Naive thymus-derived CD4-positive, alpha-beta T cell (primary cell): ENCODE data around the gene GALR2. TPM values are rescaled to one million over a fixed set of nuclear protein-coding genes. Genes with fewer than 3 reads are reported as not detected.

ENCODE experiments used
- ATAC-seq: fragments of 150-1000 bp; cut with Tn5 transposase; 2 replicates; pipeline ENCODE4 v1.10.0; 2021; ENCODE audit warnings: mild to moderate bottlenecking, moderate library complexity
- CTCF ChIA-PET: fragments of 350-600 bp; sonication (Branson Sonifier 250); formaldehyde crosslinking; loops from one replicate; lab custom pipeline; 2021; ENCODE audit warnings: antibody characterized with exemption; lab: Charles Lee
- POLR2A ChIA-PET: fragments of 350-600 bp; sonication (Branson Sonifier 250); formaldehyde crosslinking; loops from one replicate; lab custom pipeline; 2021; ENCODE audit warnings: antibody characterized with exemption, inconsistent platforms; lab: Charles Lee
- DNase-seq, 9 donors: peaks; one replicate each; pipeline versions ENCODE4 v3.0.0 to v3.0.0-alpha.2; 2020 to 2022; ENCODE audit warnings: mixed read lengths in 1 of 9
- H3K27ac ChIP-seq: one replicate; pipeline ENCODE4 v1.7.0; 2013; ENCODE audit warnings: mild to moderate bottlenecking, low read depth, low read length, moderate library complexity
- H3K27me3 ChIP-seq, 2 donors: one replicate each; pipeline ENCODE4 v1.7.0; 2013; ENCODE audit warnings: low read length in 2 of 2, mild to moderate bottlenecking in 2 of 2, moderate library complexity in 2 of 2; ENCODE audit not compliant: control insufficient read depth in 2 of 2, insufficient read depth in 2 of 2
- H3K36me3 ChIP-seq, 3 experiments: 1 replicate in 2 of 3; 2 replicates in 1 of 3; pipeline ENCODE4 v1.7.0; 2013; ENCODE audit warnings: low read length in 3 of 3, mild to moderate bottlenecking in 3 of 3, moderate library complexity in 1 of 3; ENCODE audit not compliant: insufficient read depth in 3 of 3, control insufficient read depth in 2 of 3
- H3K4me1 ChIP-seq, 2 donors: one replicate each; pipeline ENCODE4 v1.7.0; 2013; ENCODE audit warnings: low read length in 2 of 2, mild to moderate bottlenecking in 2 of 2, moderate library complexity in 1 of 2; ENCODE audit not compliant: control insufficient read depth in 2 of 2, insufficient read depth in 2 of 2
- H3K4me3 ChIP-seq: 2 replicates; pipeline ENCODE4 v1.7.0; 2013; ENCODE audit warnings: mild to moderate bottlenecking, low read length
- H3K9me3 ChIP-seq, 3 experiments: 1 replicate in 2 of 3; 2 replicates in 1 of 3; pipeline ENCODE4 v1.7.0; 2013; ENCODE audit warnings: low read length in 3 of 3; ENCODE audit not compliant: control insufficient read depth in 2 of 3
- H3K27ac Mint-ChIP-seq, 9 donors: one replicate each; pipeline ENCODE4 v1.8.0; 2020 to 2022; ENCODE audit warnings: mixed read lengths in 9 of 9, mild to moderate bottlenecking in 8 of 9, moderate library complexity in 5 of 9, inconsistent platforms in 2 of 9
- H3K27me3 Mint-ChIP-seq, 5 donors: one replicate each; pipeline ENCODE4 v1.8.0; 2021 to 2022; ENCODE audit warnings: mixed read lengths in 5 of 5, mild to moderate bottlenecking in 1 of 5
- H3K36me3 Mint-ChIP-seq, 5 donors: one replicate each; pipeline ENCODE4 v1.8.0; 2020 to 2022; ENCODE audit warnings: mixed read lengths in 5 of 5, mild to moderate bottlenecking in 3 of 5, inconsistent platforms in 1 of 5
- H3K4me1 Mint-ChIP-seq, 7 donors: one replicate each; pipeline ENCODE4 v1.8.0; 2020 to 2022; ENCODE audit warnings: mixed read lengths in 7 of 7, mild to moderate bottlenecking in 3 of 7, inconsistent platforms in 1 of 7
- H3K4me3 Mint-ChIP-seq, 10 donors: one replicate each; pipeline ENCODE4 v1.8.0; 2020 to 2022; ENCODE audit warnings: mild to moderate bottlenecking in 10 of 10, mixed read lengths in 10 of 10, moderate library complexity in 6 of 10, inconsistent platforms in 2 of 10
- H3K9me3 Mint-ChIP-seq, 11 donors: one replicate each; pipeline ENCODE4 v1.8.0; 2020 to 2022; ENCODE audit warnings: mixed read lengths in 11 of 11, mild to moderate bottlenecking in 4 of 11, inconsistent platforms in 1 of 11, moderate library complexity in 1 of 11
- intact Hi-C, 2 donors: fragments of 100-400 bp; cut with micrococcal nuclease; formaldehyde crosslinking; loops; one replicate each; pipeline ENCODE4 v1.15.1; 2023
- polyA plus RNA-seq, 2 donors: library from polyadenylated mRNA; unstranded; fragments of 300-500 nt; fragmentation: Illumina TruSeq; gene quantifications; one replicate each; pipeline ENCODE4 v1.2.3, GENCODE V29; 2021
- total RNA-seq, 6 experiments: library from RNA in 5 of 6; stranded (reverse) in 5 of 6; gene quantifications; 1 replicate in 5 of 6; 2 replicates in 1 of 6; pipeline ENCODE4 v1.2.3 and lab custom pipeline; 2021 to 2026

Gene GALR2
- total and polyA plus RNA-seq, 7 experiments from 2014 or later: 0.13 to 1.2 (median 1.0) TPM; not detected in 4

DNA sequence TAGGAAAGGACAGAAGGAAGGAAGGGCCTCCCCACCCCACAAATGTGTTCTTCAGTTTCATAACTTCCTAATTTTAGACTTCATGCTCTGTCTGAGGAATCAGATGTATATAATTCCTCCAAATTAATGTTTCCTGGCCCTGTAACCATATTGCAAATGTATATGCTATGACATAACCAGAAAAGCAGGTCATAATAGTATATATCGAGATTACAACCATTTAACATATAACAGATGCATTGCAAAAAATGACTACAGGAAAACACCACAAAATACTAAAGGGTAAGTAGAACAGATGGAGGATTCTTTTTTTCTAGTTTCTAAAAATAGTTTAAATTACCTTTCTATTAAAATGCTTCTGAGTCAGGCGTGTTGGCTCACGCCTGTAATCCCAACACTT, 32.1 kb downstream of the GALR2 start:
- H3K4me1 Mint-ChIP-seq: peaks cover 4 to 31% (median 20%) of the 10 kb centered on the region in 7 donors

DNA sequence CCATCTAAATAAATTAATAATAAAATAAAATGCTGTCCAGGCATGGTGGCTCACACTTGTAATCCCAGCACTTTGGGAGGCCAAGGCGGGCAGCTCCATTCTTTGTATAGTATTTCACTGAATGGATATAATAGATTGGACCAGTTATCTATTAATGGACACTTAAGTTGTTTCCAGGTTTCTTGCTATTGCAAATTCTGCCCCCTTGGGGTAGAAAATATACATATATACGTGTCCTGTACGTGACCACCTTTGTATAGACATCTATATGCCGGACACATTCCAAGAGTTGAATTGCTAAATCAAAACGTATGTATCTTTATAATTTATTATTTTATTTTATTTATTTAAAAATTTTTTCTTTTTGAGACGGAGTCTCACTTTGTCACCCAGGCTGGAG, 32.9 kb downstream of the GALR2 start:
- ChIA-PET POLR2A (interaction anchor here (0.7 kb wide), 1 partner anchor 12 kb away, joined by 3 read pairs; no protein-coding TSS in a partner anchor), CTCF (interaction anchor here (0.5 to 1.8 kb wide), 4 partner anchors 72 to 245 kb away, joined by 3 to 6 read pairs (median 4); no protein-coding TSS in a partner anchor)
- Mint-ChIP-seq H3K4me3 (no peak overlapping the region), H3K36me3 (no peaks in the 10 kb centered on the region), H3K4me1 (peaks cover 0 to 24% (median 14%) of the 10 kb centered on the region in 7 donors), H3K27me3 (peaks cover 0 to 4% (median 0%) of the 10 kb centered on the region in 5 donors), H3K27ac (no peak overlapping the region), H3K9me3 (no peaks in the 10 kb centered on the region)
- Histone ChIP-seq H3K27me3 (no peaks in the 10 kb centered on the region), H3K9me3 (no peaks in the 10 kb centered on the region), H3K27ac (no peak overlapping the region), H3K36me3 (no peaks in the 10 kb centered on the region), H3K4me1 (peaks cover 6 to 10% of the 10 kb centered on the region in 2 donors), H3K4me3 (no peak overlapping the region)
- intact Hi-C loops: loop anchor here in 1 of 2 donors (1.0 to 10.0 kb wide), 2 partner anchors 93 to 397 kb away; partner anchors contain the start of gene RHBDF2
- no peak for DNase-seq
- ATAC-seq: no peak

More for the DNA sequence above, 32.1 kb downstream of the GALR2 start:
- no peak overlapping the region for H3K4me3 Mint-ChIP-seq
- no peaks in the 10 kb centered on the region for H3K9me3 Mint-ChIP-seq
- no peaks in the 10 kb centered on the region for H3K9me3 ChIP-seq
- ChIA-PET CTCF (interaction anchor here (0.5 to 2.2 kb wide), 5 partner anchors 13 to 302 kb away, joined by 3 to 6 read pairs (median 4); no protein-coding TSS in a partner anchor), POLR2A (no interaction called here)
- H3K27me3 ChIP-seq: no peaks in the 10 kb centered on the region
- intact Hi-C loops: loop anchor here in 1 of 2 donors (1.0 to 10.0 kb wide), 2 partner anchors 92 to 398 kb away; partner anchors contain the start of gene RHBDF2
- H3K27me3 Mint-ChIP-seq: no peaks in the 10 kb centered on the region
- H3K27ac ChIP-seq: no peak overlapping the region
- DNase-seq: no peak
- H3K27ac Mint-ChIP-seq: no peak overlapping the region
- peaks cover 0 to 5% (median 1%) of the 10 kb centered on the region in 3 experiments for H3K36me3 ChIP-seq
- H3K4me3 ChIP-seq: no peak overlapping the region
- peaks cover 0 to 2% (median under 1%) of the 10 kb centered on the region in 5 donors for H3K36me3 Mint-ChIP-seq
- peaks cover 6 to 16% of the 10 kb centered on the region in 2 donors for H3K4me1 ChIP-seq
- ATAC-seq: no peak

GRCh38 chr17:76111956-76112355, 37.4 kb downstream of the GALR2 start:
- H3K27ac ChIP-seq: no peak overlapping the region
- DNase-seq (no peak), ATAC-seq (no peak)
- peaks cover 0 to 4% (median 0%) of the 10 kb centered on the region in 11 donors for H3K9me3 Mint-ChIP-seq
- no peaks in the 10 kb centered on the region for H3K4me1 ChIP-seq
- peak overlapping the region in 1 of 9 donors; percentile 20 for H3K27ac Mint-ChIP-seq
- no peaks in the 10 kb centered on the region for H3K36me3 Mint-ChIP-seq
- intact Hi-C loops: no loop called here
- H3K4me3 Mint-ChIP-seq: no peak overlapping the region
- POLR2A ChIA-PET: interaction anchor here (0.7 kb wide), 1 partner anchor 22 kb away, joined by 3 read pairs; no protein-coding TSS in a partner anchor
- peaks cover 0 to 12% (median 0%) of the 10 kb centered on the region in 5 donors for H3K27me3 Mint-ChIP-seq
- H3K36me3 ChIP-seq: no peaks in the 10 kb centered on the region
- CTCF ChIA-PET: interaction anchor here (0.6 to 1.4 kb wide), 3 partner anchors 12 to 188 kb away, joined by 3 to 4 read pairs (median 3); no protein-coding TSS in a partner anchor
- no peaks in the 10 kb centered on the region for H3K4me1 Mint-ChIP-seq
- H3K4me3 ChIP-seq: no peak overlapping the region
- H3K9me3 ChIP-seq: no peaks in the 10 kb centered on the region
- H3K27me3 ChIP-seq: no peaks in the 10 kb centered on the region

DNA sequence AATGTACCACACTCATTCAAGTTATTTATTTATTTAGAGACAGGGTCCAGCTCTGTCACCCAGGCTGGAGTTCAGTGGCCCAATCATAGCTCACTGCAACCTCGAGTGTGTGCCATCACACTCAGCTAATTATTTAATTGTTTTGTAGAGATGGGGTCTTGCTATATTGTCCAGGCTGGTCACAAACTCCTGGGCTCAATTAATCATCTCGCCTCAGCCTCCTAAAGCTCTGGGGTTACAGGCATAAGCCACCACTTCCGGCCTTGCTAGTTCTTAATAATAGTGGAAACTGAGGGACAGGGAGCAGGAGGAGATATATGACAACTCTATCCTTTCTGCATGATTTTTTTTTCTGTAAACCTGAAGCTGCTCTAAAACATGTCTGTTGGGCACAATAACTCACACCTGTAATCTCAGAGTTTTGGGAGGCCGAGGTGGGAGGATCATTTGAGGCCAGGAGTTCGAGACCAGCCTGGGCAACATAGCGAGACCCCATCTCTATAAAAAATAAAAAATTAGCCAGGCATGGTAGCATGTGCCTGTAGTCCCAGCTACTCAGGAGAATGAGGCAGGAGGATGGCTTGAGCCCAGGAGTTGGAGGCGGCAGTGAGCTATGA, 40.7 kb downstream of the GALR2 start:
- H3K4me3 Mint-ChIP-seq: no peak overlapping the region
- H3K27ac ChIP-seq: no peak overlapping the region
- POLR2A ChIA-PET: interaction anchor here (0.6 to 1.6 kb wide), 4 partner anchors 11 to 224 kb away, joined by 3 to 5 read pairs (median 4); no protein-coding TSS in a partner anchor
- H3K36me3 Mint-ChIP-seq: no peaks in the 10 kb centered on the region
- no peaks in the 10 kb centered on the region for H3K4me1 ChIP-seq
- ATAC-seq (no peak), DNase-seq (no peak)
- CTCF ChIA-PET: interaction anchor here (0.6 to 13.6 kb wide), 6 partner anchors 9 to 179 kb away, joined by 3 to 191 read pairs (median 3); no protein-coding TSS in a partner anchor
- H3K9me3 Mint-ChIP-seq: peaks cover 0 to 4% (median 0%) of the 10 kb centered on the region in 11 donors
- H3K4me1 Mint-ChIP-seq: no peaks in the 10 kb centered on the region
- H3K36me3 ChIP-seq: no peaks in the 10 kb centered on the region
- H3K27ac Mint-ChIP-seq: no peak overlapping the region
- H3K27me3 ChIP-seq: no peaks in the 10 kb centered on the region
- H3K9me3 ChIP-seq: no peaks in the 10 kb centered on the region
- H3K4me3 ChIP-seq: no peak overlapping the region
- intact Hi-C loops: no loop called here
- H3K27me3 Mint-ChIP-seq: peaks cover 0 to 12% (median 0%) of the 10 kb centered on the region in 5 donors

- intact Hi-C loops: loop anchor here in 1 of 2 donors (5.0 kb wide), 1 partner anchor 178 kb away; no protein-coding TSS in a partner anchor
- no peaks in the 10 kb centered on the region for H3K27me3 ChIP-seq
- Mint-ChIP-seq H3K27ac (peak overlapping the region in 4 of 9 donors; percentile 7 to 72 (median 34)), H3K27me3 (no peaks in the 10 kb centered on the region), H3K4me3 (no peak overlapping the region), H3K36me3 (no peaks in the 10 kb centered on the region), H3K4me1 (peaks cover 4 to 26% (median 13%) of the 10 kb centered on the region in 7 donors), H3K9me3 (peaks cover 0 to 2% (median 0%) of the 10 kb centered on the region in 11 donors)
- CTCF ChIA-PET: interaction anchor here (0.5 to 13.6 kb wide), 13 partner anchors 10 to 184 kb away, joined by 3 to 191 read pairs (median 6); partner anchors contain the start of gene EXOC7
- no peaks in the 10 kb centered on the region for H3K36me3 ChIP-seq
- POLR2A ChIA-PET: interaction anchor here (0.6 to 1.9 kb wide), 5 partner anchors 15 to 165 kb away, joined by 3 to 5 read pairs (median 4); partner anchors contain the start of gene EXOC7
- ATAC-seq (no peak), DNase-seq (no peak)
- H3K9me3 ChIP-seq: no peaks in the 10 kb centered on the region
- H3K4me3 ChIP-seq: no peak overlapping the region
- peaks cover 0 to 19% of the 10 kb centered on the region in 2 donors for H3K4me1 ChIP-seq
- no peak overlapping the region for H3K27ac ChIP-seq
Observed at GRCh38 chr17:76119409-76120371, 45.1 kb downstream of the GALR2 start.
